CD4-positive, alpha-beta T cell (primary cell): ENCODE results near the gene GRIA1. TPM values are rescaled to one million over a fixed set of nuclear protein-coding genes. Genes with fewer than 3 reads are reported as not detected.

Experiments
- ATAC-seq: fragments of 200-7000 bp; cut with Tn5 transposase; one replicate; pipeline ENCODE4 v1.10.0; 2022; ENCODE audit warnings: mild to moderate bottlenecking; ENCODE audit not compliant: poor library complexity
- CTCF ChIA-PET: fragments of 350-600 bp; sonication (Branson Sonifier 250); formaldehyde crosslinking; loops from one replicate; lab custom pipeline; 2021; ENCODE audit warnings: antibody characterized with exemption, inconsistent platforms; lab: Charles Lee
- POLR2A ChIA-PET: fragments of 350-600 bp; sonication (Branson Sonifier 250); formaldehyde crosslinking; loops from one replicate; lab custom pipeline; 2021; ENCODE audit warnings: antibody characterized with exemption, inconsistent platforms; lab: Charles Lee
- DNase-seq, 14 experiments: peaks; one replicate each; pipeline ENCODE4 v3.0.0-alpha.2; 2013 to 2020; ENCODE audit warnings: mixed read lengths in 2 of 14
- H3K27ac ChIP-seq, 2 donors: one replicate each; pipeline versions ENCODE4 v1.5.1 to v1.7.0; 2013; ENCODE audit warnings: low read length in 2 of 2, low read depth in 1 of 2, mild to moderate bottlenecking in 1 of 2
- H3K27me3 ChIP-seq, 2 experiments: 1 replicate in 1 of 2; 2 replicates in 1 of 2; pipeline versions ENCODE4 v1.6.1 to v1.7.0; 2013; ENCODE audit warnings: low read length in 2 of 2, control low read depth in 1 of 2, mild to moderate bottlenecking in 1 of 2, moderate library complexity in 1 of 2; ENCODE audit not compliant: insufficient read depth in 2 of 2, control insufficient read depth in 1 of 2
- H3K36me3 ChIP-seq: one replicate; pipeline ENCODE4 v1.6.1; 2013; ENCODE audit warnings: low read length, control low read depth; ENCODE audit not compliant: insufficient read depth
- H3K4me1 ChIP-seq: one replicate; pipeline ENCODE4 v1.6.1; 2013; ENCODE audit warnings: low read length, control low read depth; ENCODE audit not compliant: insufficient read depth
- H3K4me3 ChIP-seq: one replicate; pipeline ENCODE4 v1.5.1; 2013; ENCODE audit warnings: mild to moderate bottlenecking, low read length, moderate library complexity
- H3K9me3 ChIP-seq, 2 experiments: 1 replicate in 1 of 2; 2 replicates in 1 of 2; pipeline versions ENCODE4 v1.6.1 to v1.7.0; 2013; ENCODE audit warnings: low read length in 2 of 2, mild to moderate bottlenecking in 2 of 2, control low read depth in 1 of 2, moderate library complexity in 1 of 2; ENCODE audit not compliant: control insufficient read depth in 1 of 2, insufficient read depth in 1 of 2
- H3K27ac Mint-ChIP-seq: one replicate; pipeline ENCODE4 v1.8.0; 2020; ENCODE audit warnings: mixed read lengths
- H3K27me3 Mint-ChIP-seq: one replicate; pipeline ENCODE4 v1.8.0; 2021; ENCODE audit warnings: mixed read lengths
- H3K36me3 Mint-ChIP-seq: one replicate; pipeline ENCODE4 v1.8.0; 2021; ENCODE audit warnings: low read depth, mixed read lengths
- H3K4me1 Mint-ChIP-seq: one replicate; pipeline ENCODE4 v1.8.0; 2021; ENCODE audit warnings: low read depth, mixed read lengths
- H3K4me3 Mint-ChIP-seq: one replicate; pipeline ENCODE4 v1.8.0; 2020; ENCODE audit warnings: mild to moderate bottlenecking, mixed read lengths
- H3K9me3 Mint-ChIP-seq: one replicate; pipeline ENCODE4 v1.8.0; 2020; ENCODE audit warnings: mixed read lengths
- CTCF ChIP-seq: fragments of 200-600 bp; IDR thresholded peaks from one replicate; pipeline ENCODE4 v1.8.0; 2022; ENCODE audit warnings: antibody characterized with exemption, mild to moderate bottlenecking
- intact Hi-C, 2 experiments: fragments of 100-400 bp; cut with DNase I in 1 of 2; cut with micrococcal nuclease in 1 of 2; formaldehyde crosslinking; loops; one replicate each; pipeline versions ENCODE4 v1.15.1 to v1.9.0; 2023 to 2025; cut with DNase I, micrococcal nuclease
- total RNA-seq, 174 experiments: library from RNA in 2 of 174; stranded (reverse) in 2 of 174; gene quantifications; one replicate each; pipeline ENCODE4 v1.2.3 and lab custom pipeline; 2021 to 2026

GRIA1 gene
- total RNA-seq, 2 experiments from 2014 or later: not detected

- intact Hi-C loops: no loop called here
- peaks cover 0 to 3% of the 10 kb centered on the region in 2 experiments for H3K27me3 ChIP-seq
- H3K4me1 Mint-ChIP-seq: no peaks in the 10 kb centered on the region
- H3K4me3 Mint-ChIP-seq: no peak overlapping the region
- H3K9me3 ChIP-seq: no peaks in the 10 kb centered on the region
- H3K4me1 ChIP-seq: no peaks in the 10 kb centered on the region
- TF ChIP-seq CTCF: no peak
- no peaks in the 10 kb centered on the region for H3K36me3 ChIP-seq
- H3K9me3 Mint-ChIP-seq: no peaks in the 10 kb centered on the region
- H3K27me3 Mint-ChIP-seq: peaks cover 4% of the 10 kb centered on the region
- H3K36me3 Mint-ChIP-seq: no peaks in the 10 kb centered on the region
- no peak overlapping the region for H3K27ac Mint-ChIP-seq
- ATAC-seq (no peak), DNase-seq (no peak)
- ChIA-PET CTCF (no interaction called here), POLR2A (no interaction called here)
- H3K27ac ChIP-seq: no peak overlapping the region
- H3K4me3 ChIP-seq: no peak overlapping the region
Observed at GRCh38 chr5:153745778-153746395, 255.4 kb downstream of the GRIA1 start.

- H3K36me3 Mint-ChIP-seq: no peaks in the 10 kb centered on the region
- H3K27me3 ChIP-seq: peaks cover 0 to 3% of the 10 kb centered on the region in 2 experiments
- H3K4me3 Mint-ChIP-seq: no peak overlapping the region
- H3K4me1 ChIP-seq: no peaks in the 10 kb centered on the region
- H3K9me3 Mint-ChIP-seq: no peaks in the 10 kb centered on the region
- H3K9me3 ChIP-seq: no peaks in the 10 kb centered on the region
- POLR2A ChIA-PET: no interaction called here
- no peak for TF ChIP-seq CTCF
- no peaks in the 10 kb centered on the region for H3K4me1 Mint-ChIP-seq
- peaks cover 4% of the 10 kb centered on the region for H3K27me3 Mint-ChIP-seq
- no peak overlapping the region for H3K27ac ChIP-seq
- no peak for DNase-seq
- H3K27ac Mint-ChIP-seq: no peak overlapping the region
- CTCF ChIA-PET: no interaction called here
- no peaks in the 10 kb centered on the region for H3K36me3 ChIP-seq
- intact Hi-C loops: no loop called here
- no peak for ATAC-seq
- H3K4me3 ChIP-seq: no peak overlapping the region
Observed at GRCh38 chr5:153746440-153746839, 256.0 kb downstream of the GRIA1 start.

DNA sequence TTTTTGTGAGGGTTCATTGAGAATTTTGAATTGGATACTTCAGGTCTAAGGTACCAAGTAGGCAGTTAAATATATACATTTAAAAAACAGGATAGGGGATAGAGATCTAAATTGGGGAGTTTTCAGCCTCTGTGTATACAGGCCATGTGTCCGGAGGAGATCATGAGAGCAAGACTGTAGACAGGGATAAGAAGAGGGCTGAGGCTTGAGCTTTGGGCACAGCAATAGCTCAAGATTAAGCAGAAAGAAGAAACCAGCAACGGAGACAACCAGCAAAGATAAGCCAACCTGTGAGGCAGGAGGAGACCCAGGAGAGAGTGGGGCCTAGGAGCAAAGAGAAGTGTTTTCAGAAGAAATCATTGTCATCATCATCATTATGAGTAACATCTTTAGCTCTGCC, 258.4 kb downstream of the GRIA1 start:
- intact Hi-C loops: no loop called here
- TF ChIP-seq CTCF: no peak
- no peak overlapping the region for H3K4me3 ChIP-seq
- Mint-ChIP-seq H3K4me1 (no peaks in the 10 kb centered on the region), H3K27ac (no peak overlapping the region), H3K4me3 (no peak overlapping the region), H3K9me3 (no peaks in the 10 kb centered on the region), H3K36me3 (no peaks in the 10 kb centered on the region), H3K27me3 (no peaks in the 10 kb centered on the region)
- no peaks in the 10 kb centered on the region for H3K4me1 ChIP-seq
- no peaks in the 10 kb centered on the region for H3K9me3 ChIP-seq
- ATAC-seq (no peak), DNase-seq (no peak)
- H3K36me3 ChIP-seq: no peaks in the 10 kb centered on the region
- H3K27me3 ChIP-seq: peaks cover 0 to 3% of the 10 kb centered on the region in 2 experiments
- CTCF ChIA-PET: no interaction called here
- H3K27ac ChIP-seq: no peak overlapping the region
- POLR2A ChIA-PET: no interaction called here
